Stimulated activated CD4-positive, alpha-beta T cell treated with anti-CD3 and anti-CD28 coated beads, Interleukin-1b, Interleukin-23, amount 100 ng/mL, for 48 hours (primary cell): ENCODE measurements around the gene RPAIN.

Source experiments
- DNase-seq: peaks from one replicate; pipeline ENCODE4 v3.0.0-alpha.2; 2020

The RPAIN gene

DNA sequence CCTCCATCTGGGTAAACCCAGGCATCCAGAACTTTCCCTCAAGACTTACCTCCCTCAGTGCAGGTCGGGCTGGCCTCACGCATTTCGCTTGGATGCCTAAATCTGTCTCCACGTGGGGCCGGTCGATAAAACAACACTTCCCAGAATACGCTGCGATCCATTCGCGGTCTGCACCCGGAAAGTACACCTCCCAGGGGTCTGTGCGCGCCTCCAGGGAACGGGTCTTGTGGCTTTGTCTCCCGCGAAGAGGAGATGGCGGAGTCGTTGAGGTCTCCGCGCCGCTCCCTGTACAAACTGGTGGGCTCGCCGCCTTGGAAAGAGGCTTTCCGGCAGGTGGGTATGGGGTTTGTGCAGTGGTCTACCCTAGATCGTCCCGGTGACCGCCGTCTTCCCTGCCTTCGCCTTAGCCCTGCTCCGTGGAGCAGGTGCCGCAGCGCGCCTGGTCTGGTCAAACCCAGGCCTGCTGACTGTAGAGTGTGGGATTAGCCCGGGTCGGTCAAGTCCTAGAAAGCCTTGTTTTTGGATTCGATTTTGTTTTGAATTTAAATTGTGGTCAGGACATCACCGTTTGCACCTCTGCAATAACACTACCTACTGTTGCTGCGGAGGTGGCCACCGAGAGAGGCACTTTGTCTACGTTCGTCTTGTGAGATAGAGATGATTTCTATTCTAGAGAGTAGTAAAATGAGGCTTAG, at the start of gene RPAIN:
Gene RPAIN, plus strand, starts transcription at position 224 of the 695 bp plus-strand sequence. Its CDS starts 29 bp downstream, at position 253.
- peak; percentile 88 for DNase-seq

GRCh38 chr17:5370411-5370810, 49.6 kb upstream of the RPAIN start:
- DNase-seq, result no peak

DNA sequence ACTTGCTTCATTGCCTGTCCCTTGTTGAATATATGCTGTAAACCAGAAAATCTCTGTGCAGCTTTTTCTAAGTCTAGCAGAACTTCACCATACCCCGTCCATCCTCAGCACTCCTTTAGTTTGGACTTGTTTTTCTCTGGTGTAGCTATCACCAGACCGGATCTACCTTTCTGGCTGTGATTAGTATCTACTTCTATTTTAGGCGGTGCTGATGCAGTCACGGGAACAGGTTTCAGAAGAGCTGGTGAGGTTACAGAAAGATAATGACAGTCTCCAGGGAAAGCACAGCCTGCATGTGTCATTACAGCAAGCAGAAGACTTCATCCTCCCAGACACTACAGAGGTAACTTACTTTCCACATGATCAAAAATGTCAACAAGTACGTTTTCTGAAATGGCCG, 46.9 kb upstream of the RPAIN start:
- no peak for DNase-seq

DNA sequence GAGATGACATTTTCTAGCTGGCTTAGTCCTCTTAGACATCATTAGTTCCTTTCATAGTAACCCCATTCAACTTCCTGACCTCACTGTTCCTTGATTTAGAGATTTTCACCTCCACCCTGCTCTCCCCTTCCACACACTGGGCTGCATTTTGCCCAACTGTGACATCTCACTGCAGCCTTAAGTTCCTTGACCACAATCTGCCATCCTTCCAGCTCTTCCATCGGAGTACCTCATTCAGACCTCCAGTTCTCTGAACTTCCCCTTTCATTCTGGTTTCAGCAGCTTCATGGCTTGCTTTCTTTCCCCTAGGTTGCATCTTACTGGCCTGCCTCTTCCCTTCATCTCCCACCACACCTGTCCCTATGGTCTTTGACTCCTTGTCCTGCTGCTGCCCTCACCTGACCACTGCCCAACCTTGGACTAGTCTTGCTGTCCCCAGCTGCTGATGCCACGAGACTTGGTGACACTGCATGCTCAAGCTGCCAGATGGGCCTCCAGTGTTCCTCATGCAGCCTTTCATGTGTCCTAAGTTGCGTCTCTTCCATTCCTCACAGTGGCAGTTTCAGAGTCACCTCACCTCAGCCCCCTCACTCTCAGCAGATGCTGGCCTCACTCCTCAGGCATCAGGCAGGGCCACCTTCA, 41.3 kb upstream of the RPAIN start:
- DNase-seq, result no peak

GRCh38 chr17:5379351-5380107, 40.5 kb upstream of the RPAIN start:
- no peak for DNase-seq

GRCh38 chr17:5380491-5381135, 39.4 kb upstream of the RPAIN start:
- no peak for DNase-seq

DNA sequence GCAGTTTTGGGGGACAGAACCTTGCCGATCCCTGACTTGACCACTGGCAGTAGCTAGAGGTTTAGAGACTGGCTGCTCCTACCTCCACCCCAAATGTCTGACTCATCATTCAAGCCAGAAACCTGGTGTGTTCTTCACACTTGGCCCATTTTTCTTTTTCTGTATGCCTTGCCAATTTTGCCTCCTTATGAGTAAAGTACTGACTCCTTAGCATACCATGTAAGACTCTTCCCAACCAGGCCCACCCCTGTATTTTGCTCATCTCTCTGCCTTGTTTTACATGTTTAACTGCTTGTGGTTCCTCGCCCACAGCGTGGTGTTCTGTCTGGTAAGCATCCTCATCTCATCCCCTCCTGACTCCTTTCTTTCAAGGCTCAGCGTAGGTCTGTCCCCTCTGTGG, 38.4 kb upstream of the RPAIN start:
- no peak for DNase-seq

GRCh38 chr17:5391678-5392077, 28.3 kb upstream of the RPAIN start:
- no peak for DNase-seq

DNA sequence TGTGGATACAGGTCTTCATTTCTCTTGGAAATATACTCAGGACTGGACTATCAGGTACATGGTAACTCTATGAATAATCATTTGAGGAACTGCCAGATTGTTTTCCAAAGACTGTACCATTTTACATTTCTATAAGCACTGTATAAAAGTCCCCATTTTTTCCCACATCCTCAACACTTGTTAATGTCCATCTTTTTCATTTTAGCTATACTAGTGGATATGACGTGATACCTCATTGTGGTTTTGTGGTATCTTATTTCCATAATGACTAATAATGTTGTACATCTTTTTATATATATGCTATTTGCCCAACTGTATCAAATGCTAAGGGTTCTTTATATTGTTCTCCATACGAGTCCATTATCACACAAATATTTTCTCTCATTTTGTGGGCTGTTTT, 23.4 kb upstream of the RPAIN start:
- DNase-seq, result no peak

DNA sequence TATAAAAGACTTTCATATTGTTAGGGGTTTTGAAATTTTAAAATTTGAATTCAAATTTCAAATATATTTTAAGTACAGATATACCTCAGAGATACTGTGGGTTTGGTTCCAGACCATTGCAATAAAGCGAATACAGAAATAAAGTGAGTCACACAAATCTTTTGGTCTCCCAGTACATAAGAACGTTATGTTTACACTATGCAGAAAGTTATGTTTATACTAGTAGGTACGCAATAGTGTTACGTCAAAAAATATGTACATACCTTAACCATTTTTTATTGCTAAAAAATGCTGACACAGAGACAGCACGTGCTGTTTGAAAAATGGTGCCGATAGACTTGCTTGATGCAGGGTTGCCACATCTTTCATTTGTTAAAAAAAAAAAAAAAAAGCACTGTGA, 20.2 kb upstream of the RPAIN start:
- DNase-seq, result no peak

GRCh38 chr17:5405400-5405799, 14.6 kb upstream of the RPAIN start:
- no peak for DNase-seq

GRCh38 chr17:5408186-5408585, 11.8 kb upstream of the RPAIN start:
- DNase-seq, result no peak

DNA sequence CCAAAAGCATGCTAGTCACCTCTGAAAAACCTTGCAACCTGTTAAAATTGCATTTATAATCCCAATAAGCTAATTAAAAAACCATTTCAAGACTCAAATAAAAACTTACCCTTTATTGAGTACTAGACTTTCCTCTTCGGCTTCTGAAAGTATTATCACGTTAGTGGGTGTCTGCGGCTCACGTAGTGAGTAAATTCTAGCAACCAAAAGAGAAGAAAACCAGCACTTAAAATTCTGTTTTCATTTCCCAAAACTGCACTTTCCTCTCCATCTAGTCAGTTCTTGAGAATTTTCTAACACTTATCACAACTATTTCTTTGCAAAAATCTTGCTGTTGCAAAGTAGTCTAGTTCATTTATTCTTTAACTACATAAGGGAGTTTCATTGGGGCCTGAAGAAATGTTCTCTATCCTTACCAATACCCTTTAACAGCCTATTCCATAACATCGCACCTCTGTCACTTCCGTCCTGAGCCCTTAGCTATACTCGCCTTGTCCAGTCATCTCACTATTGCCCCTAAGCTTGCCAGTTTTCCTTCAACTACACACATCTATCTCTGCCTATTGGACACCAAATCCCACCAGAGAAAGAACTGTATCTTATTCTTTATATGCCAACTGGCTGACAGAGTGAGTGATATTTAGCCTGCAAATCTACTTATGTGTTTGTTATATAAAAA, 9.2 kb upstream of the RPAIN start:
- no peak for DNase-seq

DNA sequence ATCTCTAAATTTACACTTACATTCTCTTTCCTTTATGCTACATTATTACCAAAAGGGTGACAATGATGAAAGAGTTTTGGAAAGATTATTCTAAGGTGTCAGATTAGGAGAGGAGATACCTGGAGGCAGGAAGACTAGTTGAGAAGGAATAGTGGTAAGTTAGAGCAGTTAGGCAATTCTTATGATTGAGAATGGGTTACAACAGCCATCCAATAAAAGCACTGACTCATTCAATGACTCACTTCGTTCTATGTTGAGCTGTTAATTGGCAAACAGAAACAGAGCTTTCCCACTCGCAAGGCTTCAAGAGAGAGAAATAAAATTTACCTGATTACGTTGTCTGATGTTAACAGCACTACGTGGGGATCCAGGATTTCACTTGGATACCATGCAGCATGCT, 6.3 kb upstream of the RPAIN start:
- DNase-seq, result no peak

- no peak for DNase-seq
These were observed 3.1 kb upstream of the RPAIN start for GRCh38 chr17:5416901-5417300.

DNA sequence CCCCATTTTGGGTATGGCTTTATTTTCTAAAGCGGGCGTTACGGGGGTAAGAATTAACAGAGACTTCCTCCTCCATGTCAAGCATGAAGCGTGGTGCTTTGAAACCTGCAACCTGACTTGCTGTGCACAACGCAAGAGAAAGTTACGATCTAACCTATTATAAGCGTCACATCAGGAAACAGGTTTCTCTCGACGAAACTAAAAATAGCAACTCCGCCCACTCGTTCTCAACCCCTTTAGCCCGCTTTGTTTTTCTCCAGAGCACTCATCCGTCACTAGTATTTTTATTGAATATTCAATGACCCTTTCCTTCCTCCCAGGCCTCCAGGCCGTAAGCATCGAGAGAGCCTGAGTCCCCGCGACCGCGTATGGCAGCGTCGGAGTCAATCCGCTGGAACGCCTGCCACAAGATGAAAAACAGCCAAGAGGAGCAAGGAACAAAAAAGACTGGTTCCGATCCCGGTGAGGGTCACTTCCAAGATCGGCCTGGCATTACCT, 1.1 kb upstream of the RPAIN start:
- DNase-seq, result peak; percentile 73

DNA sequence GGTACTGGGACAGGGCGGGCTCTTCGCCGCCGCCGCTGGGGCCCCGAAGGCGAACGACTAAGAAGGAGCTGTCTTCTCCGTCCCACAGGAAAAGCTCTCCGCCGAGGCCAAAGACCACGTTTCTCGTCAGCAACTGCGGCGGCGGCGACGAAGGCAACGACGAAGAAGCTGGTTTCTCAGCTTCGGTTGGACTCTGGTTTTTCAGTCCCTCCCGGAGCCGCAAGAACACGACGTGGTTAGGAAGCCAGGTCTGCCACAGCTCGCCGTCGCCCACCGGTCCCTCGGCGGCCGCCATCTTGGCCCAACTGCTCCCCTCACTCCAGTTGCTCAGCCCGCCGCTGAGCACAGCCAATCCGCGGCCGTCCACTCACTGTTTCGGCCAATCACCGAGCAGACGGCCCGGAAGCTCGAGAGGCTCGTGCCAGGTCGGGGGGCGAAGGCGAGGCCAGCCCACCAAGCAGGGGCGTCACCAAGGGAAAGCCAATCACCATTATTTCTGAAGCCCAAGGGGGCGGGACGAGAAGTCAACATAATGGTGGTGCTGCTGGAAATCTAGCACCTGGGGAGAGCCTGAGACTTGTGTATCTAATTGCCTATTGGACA, 525 bp upstream of the RPAIN start, which contains the start of gene NUP88:
Gene NUP88, minus strand, starts transcription at position 307 of the 603 bp plus-strand sequence. Its CDS starts 12 bp downstream, at position 295.
- peak; percentile 98 for DNase-seq

DNA sequence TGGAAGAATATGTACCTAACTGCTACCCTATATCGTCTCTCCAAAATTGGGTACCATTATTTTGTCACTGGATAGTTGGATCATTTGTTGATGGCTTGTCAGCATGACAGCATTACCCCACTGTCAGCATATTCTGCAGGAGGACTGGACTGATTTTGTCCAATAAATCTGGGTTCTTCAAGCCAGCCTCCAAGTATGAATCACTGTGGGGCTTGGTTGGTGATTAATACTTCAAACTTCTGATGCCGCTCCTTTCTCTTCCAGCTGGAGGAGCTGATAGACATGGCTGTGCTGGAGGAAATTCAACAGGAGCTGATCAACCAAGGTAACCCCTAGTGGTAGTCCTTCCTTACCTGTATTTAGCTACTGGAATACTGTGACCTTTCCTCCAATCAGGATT, 2.5 kb downstream of the RPAIN start:
- no peak for DNase-seq

GRCh38 chr17:5424909-5425308, 4.9 kb downstream of the RPAIN start:
- DNase-seq, result no peak

DNA sequence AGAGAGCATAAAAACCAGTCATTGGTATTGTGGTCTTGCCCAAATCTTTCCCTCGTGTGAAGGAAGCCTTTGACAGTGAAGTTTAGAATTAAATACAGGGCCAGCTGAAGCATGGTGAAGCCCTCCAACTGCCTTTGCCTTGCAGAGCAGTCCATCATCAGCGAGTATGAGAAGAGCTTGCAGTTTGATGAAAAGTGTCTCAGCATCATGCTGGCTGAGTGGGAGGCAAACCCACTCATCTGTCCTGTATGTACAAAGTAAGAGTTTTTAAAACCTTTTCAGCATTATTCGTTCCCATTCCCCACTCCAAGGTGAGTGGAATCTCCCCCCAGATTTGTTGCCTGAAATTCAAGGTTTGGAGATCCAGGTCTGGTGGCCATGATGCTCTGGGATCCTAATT, 5.8 kb downstream of the RPAIN start:
- DNase-seq, result no peak

GRCh38 chr17:5429191-5429887, 9.4 kb downstream of the RPAIN start:
- DNase-seq, result no peak
